Stimulated activated CD8-positive, alpha-beta memory T cell treated with anti-CD3 and anti-CD28 coated beads, Interleukin-4, amount 100 ng/mL, for 48 hours (primary cell): ENCODE results near the gene KIF3A.

Experiments used
- DNase-seq: peaks from one replicate; pipeline ENCODE4 v3.0.0-alpha.2; 2020

KIF3A gene

DNA sequence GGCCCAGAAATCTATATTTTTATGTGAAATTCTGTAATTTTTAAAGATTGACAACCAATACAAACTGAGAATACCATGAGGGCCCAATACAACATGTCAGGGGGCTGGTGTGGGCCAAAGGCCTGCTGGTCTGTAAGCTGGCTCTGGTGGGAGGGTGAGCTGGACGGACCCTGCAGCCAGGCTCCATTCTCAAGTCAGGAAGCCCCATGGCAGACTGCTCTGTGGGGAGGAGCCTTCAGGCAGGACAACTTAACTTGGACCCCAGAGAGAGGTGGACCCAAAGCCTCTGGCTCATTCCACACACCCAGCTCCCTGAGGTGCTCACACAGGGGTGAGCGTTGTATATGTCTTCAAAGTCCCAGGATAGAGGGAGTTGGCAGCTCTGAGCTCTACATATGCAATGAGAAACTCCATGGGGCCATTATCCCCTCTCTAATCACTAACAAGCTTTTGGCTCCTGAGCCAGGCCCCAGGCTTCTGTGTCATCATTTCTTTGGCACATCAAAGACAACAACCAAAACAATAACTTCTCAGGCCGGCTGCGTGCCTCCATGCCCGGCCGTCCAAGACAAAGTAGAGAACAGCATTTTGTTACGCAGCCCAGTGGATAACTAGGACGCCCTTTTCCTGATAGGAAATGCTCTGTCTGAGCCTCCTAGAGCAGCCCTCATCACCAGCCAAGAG, 33.3 kb upstream of the KIF3A start:
- no peak for DNase-seq

DNA sequence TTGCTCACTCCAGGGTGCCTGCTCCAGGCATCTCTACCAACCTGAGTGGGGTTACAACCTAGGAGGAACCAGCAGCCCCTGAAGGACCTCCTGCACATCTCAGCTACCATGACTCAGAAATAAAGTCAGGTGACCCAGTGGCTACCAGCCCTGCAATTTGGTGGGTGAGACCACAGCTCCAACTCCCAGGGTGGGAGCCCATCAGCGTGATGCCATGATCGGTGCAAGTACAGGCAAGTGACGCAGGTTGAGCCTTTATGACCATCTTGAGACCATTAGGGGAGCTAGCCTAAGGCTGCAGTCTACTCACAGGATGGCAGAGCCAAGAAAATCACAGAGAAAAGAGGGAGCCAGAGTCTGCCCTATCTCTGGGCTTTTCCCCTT, 31.1 kb upstream of the KIF3A start:
- no peak for DNase-seq

DNA sequence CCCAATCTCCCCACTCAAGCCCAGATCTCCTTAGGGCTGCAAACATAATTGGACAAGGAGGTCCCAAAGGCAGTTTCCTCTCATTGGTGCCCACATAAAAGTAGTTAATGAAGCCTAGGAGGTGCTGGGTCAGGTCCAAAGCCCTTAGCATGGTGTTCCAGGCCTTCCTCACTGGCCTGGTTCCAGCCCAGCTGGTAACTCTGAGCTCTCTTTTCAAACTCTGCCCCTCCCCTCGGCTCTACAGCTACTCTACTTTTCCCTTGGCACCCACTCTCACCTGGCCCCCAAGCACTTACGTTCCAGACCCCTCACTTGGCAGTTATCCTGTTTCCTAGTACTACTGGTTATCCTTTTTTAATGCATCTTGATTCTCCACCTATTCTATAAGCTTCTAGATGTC, 29.8 kb upstream of the KIF3A start:
- no peak for DNase-seq

DNA sequence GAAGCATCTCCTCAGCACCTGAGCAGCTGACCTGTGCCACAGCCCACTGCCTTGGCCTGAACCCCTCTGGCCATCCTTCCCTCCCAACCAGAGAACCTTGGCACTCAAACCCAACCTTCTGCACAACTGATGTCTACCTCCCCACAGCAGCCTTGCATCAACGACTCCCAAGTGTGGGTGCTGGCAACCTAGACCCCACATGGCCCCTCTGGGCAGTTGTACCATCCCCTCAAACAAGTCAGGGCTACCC, 29.4 kb upstream of the KIF3A start:
- no peak for DNase-seq

DNA sequence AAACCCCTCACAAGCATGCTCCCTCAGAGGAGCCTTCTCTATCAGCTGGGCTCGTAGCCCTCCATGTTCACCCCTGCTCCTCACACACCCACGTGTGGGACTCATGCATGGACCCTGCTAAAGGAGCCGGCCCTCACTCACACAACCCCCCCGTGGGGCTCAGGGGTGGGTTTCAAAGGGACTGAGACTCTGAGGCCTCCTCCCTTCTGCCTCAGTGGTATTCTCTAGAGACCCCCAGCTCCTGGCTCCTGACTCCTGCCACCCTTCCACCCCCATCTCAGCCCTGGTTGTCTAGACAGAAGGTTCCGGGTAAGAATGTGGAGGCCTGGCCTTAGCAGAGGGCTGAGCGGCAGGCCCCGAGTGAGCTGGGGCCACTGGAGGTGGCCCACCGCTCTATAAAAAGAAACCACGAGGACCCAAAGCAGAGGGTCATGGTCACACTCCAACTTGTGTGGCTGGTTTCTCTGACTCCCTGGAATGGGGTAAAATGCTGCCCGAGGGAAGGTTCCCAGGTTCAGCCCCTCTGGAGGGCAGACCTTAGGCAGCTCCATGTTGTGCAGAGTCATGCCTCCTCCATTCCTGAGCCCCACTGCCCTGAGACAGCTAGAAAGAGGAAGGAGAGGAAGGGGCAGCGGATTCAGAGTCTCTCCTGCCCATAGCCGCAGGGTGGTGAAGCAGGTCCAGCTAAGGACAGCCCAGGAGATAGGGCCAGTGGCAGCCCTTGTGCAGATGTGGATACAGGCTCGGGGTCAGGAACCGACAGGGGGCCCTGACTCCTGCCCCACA, 28.9 kb upstream of the KIF3A start:
- DNase-seq: no peak

DNA sequence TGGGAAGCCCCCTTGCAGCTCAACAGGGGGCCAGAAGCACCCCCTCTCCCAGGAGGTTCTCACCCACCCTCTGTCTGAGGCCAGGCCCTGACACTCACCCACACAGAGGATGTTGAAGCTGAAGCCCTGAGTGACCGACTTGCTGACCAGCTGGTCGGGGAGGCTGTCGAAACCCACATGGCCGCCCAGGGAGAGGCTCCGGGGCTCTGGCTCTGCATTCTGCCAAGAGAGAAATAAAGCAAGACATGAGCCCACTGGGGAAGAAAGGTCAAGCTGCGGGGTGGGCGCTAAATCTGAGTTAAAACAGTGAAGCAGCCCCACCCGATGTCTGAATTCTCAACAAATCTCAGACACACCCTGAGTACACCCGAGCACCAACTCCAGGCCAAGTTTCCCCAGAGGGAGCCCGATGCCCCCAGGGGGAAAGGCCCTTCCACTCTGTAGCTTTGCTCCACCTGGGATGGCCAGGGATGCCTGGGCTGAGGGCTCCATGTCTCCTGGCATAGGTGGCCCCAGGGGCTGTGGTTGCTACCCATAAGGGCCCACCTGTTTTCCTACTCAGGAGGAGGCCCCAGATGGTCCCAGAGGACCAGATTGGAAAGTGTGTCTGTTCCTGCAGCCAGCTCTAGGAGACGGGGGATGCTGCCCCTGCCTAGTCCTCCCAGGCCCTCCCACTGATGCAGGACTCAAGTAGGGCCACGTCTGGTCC, 28.1 kb upstream of the KIF3A start:
- no peak for DNase-seq

DNA sequence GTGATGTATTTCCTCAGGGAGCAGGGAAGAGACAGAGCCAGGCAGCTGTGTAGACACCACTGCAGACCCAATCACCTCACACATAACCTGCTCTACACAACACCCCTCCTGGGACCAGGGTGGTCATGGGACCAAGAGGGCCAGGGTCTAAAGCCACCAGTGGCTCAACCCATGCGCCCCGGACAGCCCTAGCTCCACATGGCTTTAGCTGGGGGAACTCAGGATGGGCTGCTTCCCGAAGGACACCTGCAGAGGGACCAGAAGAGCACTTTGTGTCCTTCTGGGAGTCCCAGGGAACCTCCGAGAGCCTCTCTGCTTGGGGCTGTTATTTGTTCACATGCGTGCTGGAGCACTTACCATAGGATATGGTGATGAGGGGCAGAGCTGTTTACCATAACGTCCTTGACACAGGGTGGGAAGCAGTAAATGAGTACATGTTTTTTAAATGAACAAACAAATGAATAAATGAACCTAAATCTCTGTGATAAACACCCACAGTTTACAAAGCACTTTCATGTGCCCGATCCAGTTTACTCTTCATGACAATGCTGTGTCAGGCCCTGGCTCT, 27.4 kb upstream of the KIF3A start:
- no peak for DNase-seq

DNA sequence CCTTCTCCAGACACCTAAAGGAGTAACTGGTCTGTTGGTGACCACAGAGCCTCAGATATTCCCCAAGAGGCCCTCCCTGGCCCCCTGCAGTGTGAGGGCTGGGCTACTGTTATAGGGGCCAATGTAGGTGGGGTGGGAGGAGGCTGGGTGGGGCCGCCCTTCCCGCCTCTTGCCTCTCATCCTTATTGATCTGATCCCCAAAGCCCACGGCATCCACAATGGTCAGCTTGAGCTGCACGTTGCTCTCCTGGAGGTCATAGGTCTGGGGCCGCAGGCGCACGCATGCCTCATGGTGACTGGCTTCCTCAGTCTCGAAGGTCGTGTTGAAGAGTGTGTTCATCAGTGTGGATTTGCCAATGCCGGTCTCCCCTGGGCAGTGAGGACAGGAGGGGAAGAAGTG, 26.7 kb upstream of the KIF3A start:
- no peak for DNase-seq

DNA sequence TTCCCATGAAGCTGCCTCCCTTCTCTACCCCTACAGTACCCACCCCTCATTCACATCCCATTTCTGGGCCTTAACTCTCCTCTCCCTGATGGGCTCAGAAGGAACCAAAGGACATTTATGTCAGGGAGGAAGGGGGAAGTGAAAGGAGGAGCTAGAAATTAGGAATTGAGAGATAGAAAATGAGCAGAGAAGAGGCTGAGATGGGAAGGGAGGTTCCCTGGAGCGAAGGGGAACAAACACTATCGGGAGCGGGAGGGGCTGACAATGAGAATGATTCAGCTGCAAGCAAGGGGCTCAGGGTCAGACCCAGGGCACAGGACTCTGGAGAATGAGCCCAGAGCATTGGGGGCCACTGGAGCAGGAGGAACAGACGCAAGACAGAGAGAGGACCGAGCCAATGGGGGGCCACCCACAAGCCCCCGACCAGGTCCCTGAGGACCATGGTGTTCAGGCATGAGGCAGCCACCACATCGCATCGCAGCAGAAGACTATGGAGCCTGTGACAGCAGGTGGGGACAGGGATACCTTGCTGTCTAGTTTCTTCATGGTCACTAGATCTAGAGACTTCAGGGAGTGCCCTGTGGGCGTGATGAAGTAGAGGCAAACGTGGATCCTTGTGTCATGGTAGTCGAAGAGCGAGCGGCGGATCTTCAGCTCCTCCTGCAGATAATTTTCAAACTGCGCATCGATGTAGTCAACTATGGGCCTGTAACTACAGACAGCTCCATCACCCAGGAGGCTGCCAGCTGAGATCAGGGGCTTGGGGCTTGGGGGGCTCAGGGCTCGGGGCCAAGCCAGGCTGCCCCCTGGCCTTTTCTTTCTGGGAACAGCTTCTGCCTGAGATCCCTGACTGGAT, 26.1 kb upstream of the KIF3A start:
- DNase-seq: no peak

DNA sequence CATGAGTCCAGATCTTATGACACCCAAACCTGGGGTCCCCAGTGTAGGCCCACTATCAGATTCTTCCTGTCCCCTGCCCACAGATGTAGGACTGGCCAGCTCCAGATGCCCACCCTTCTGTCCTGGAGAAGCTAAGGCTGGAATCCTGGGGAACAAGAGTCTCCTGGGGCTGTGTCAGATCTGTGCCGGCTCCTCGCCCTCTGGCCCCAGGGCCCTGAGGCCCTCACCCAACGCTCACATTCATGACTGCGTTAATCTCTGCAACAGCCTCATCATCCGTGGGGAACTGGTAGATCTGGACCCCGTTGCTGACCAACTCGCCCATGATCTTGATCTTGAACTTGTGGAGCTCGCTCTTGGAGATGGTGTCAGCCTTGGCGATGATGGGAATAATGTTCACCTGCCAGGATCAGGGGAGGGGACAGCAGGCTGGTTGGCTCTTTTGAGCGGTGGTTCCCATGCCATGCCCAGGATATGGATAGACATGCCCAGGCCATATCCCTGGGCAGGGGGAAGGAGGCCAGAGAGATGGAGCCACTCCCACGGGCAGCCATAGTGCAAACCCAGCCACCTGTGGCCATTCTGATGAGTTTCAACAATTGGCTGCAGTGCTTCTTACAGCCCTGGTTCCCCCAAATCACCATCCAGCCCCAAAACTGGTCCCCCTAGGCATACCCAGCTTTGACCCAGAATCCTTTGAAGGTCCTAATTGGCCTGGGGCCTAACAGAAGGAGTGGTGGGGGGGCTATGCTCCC, 25.1 kb upstream of the KIF3A start:
- no peak for DNase-seq

DNA sequence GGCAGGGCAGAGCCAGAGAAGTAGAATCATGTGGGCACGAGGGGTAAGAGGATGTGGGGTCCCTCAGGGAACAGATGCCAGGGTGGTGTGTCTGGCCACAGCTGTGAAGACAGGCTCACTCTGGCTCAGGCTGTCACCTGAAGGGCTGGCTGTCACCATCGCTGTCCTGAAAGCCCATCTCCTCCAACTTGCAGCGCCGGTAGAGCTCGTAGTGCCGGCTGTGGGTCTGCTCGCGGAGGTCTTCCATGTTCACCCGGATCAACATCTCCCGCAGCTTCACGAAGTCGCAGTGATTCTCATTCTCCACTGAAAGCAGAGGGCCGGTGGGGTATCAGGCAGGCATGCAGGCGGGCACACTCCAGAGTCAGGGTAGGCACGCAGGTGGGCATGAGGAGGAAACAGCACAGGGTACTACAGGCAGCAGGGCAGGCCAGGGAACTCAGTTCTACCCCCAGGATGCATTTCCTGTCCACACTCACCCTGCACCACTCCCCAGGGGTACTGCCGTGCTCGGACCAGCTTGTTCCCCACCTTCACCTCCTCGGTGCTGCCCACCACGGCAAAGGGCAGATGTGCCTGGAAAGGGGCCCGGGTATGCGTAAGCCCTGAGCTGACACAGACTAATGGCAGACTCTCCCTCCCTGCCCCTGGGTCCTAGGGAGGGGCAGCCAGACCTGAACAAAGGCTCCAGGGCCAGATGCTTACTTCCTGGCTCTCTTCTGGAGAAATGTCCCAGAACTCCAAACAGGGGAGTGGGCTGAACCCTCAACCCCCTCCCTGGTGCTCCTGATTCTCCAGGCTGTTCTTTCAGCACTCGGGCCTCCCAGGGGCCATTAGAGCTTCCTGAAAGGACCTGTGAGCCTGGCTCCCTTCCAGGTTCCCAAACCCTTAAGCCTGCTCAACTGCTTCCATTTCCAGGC, 24.2 kb upstream of the KIF3A start:
- DNase-seq: no peak

DNA sequence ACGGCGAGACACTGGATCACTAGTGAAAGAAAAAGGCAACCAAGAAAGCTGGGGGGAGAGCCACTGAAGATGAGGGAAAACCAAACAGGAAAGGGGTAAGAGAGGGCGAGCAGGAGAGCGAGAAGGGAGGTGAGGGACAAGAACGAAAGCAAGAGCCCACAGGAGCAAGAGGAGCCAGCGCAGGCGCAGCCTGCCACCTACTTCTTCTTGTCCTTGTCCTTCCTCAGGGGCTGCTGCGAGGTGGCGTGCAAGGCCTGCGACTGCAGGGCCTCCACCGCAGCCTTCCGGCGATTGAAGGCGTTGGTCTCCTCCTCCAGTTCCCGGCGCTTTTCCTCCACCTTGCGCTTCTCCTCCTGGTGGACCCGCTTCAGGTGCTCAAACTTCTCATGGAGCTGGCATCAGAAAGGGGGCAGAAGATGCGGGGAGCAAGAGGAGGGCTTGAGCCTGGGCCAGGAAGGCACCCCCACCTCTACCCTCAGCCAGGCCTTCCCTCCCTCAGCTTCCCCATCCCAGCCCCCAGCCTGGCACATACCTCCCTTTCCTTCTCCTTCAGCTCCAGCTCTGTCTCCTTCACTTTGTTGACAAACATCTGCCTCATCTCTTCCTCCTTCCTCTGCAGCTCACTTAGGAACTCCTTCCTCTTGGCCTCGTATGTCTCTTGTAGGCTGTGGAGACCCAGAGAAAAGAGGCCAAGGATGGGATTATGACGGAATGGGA, 23.4 kb upstream of the KIF3A start:
- no peak for DNase-seq

DNA sequence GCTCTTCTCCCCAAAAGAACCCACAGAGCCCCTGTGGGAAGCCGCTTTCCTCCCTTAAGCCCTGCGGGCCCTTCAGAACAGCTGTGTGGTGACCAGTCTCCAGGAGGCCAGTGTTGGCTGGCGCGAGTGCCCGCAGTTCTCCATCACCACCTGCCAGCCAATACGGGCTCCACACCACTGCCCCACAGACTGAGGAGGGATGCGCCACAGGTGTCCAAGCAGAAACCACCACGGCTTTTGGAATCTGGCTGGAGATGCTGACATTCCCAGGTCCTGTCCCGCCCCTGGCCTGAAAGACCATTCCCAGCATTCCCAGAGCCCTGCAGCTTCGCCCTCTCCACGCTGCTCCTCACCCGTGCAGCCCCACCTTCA, 22.7 kb upstream of the KIF3A start:
- DNase-seq: no peak

DNA sequence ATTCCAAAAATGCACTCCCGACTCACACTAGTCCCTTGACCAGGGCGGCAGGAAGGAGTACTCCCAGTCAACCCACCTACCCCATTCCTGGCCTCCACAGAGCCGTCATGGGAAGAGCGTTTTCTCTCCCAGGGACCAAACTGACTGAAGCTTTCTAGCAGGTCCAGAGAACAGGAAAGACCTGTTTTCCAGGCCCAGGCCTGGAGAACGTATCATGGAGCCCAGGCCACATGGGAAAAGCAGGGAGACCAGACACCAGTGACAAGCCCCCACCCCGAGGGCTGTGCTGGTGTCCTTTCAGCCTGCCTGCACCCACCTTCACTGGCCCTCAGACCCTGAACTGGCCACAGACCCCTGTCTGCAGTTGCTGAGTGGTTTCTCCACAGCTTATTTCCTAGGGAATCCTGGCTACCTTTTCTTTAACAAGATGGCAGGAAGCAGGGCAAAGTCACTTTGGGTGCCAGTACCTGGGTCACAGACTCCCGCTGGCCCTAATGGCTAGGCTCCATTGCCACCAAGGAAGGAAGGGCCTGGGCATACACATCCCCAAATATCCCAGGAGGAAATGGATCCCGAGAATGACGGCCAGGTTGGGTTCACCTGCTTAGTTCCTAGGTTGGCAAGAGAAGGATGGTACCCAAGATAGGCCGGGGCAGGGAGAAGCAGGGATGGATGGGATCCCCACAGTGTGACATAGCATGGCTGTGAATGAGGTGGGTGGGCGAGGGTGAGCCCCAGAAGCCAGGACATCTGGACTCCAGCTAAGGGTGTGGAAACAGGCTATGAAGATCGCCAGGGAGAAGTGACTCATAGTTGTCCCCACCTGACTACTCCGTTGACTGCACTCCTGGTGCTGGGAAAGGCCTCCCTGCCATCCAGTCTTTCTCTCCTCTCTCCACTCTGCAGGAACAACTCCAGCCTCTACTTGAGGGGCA, 22.0 kb upstream of the KIF3A start:
- peak; percentile 16 for DNase-seq

DNA sequence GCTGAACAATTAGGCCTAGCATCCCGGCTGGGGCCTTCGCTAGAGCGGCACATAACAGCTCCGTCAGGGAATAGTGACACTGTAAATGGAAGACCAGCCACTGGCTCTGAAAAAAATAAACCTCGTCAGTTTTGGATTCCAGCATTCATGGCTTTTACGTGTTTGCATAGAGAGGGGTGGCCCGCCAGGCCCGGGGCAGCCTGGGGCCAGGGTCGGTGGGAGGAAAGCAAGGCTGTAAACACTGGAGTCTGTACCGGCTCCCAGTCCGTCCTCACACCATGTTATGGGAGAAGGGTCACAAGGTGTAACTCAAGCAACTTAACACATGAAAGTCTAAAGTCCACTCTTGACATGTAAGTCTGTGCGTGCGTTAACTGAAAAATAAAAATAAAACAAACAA, 21.1 kb upstream of the KIF3A start:
- DNase-seq: no peak

DNA sequence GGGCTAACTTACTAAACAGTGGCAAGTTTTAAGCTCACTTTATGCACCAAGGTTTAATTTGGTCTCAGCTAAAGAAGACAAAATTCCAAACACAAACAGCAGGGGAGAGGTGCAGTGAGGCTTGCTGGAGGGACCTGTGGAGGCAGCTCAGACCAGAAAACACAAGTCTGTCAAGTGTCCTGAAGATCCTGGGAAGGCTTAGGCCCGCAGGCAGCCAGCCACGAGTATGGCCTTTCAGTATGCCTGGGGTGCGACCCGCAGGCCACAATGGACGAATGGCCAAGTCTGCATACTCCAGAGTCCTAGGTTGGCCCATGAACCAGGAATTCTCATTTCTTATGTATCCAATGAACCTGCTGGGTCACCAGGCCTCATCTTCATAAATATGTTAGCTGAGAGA, 19.2 kb upstream of the KIF3A start:
- DNase-seq: peak; percentile 14

DNA sequence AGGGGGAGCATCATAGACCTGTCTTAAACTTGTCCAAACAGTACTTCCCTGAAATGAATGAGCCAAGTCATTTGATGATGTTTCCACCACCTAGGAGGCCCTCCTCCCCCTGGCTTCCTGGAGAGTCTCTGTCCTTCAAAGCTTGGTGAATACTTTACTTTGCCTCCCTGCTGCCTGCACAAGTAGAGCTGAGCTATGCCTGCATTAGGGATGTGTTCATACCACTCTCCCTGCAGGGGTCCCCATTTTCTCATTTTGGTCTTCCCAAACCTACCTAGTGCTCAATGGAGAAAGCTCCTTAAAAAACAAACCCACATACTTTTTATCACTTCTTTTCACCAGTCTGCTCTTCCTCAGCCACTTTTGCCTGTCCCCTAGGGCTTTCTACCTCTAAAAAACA, 17.6 kb upstream of the KIF3A start:
- peak; percentile 20 for DNase-seq

DNA sequence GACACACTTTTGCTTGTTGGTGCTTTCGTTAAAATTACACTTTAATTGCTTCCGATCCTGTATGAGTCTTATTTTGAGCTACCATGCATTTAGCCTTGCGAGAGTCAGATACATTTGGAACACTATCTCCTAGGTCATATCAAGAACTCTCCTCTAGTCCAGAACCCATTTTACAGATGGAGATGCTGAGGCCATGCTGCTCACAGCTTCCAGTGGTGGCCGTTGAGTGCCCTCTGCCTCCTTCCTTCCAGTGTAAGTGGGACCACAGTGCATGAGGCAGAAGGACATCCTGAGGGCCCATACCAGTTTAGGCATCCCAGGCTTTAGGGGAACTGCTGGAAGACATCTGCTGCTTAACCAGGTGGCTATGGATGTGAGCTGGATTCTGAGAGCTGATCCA, 16.8 kb upstream of the KIF3A start:
- no peak for DNase-seq
